ENCODE results near the gene SLC26A1. TPM values are rescaled to one million over a fixed set of nuclear protein-coding genes. Genes with fewer than 3 reads are reported as not detected.

SLC26A1 gene
- total and polyA plus RNA-seq, 2 of the 13 experiments (the other 11 are each of a cell fraction or from before 2014, with no cell fraction given): 5.4 to 22.9 TPM

GRCh38 chr4:992297-993110 lies 700 bp downstream of the SLC26A1 start (continued):
- TF ChIP-seq, protein P1, sequence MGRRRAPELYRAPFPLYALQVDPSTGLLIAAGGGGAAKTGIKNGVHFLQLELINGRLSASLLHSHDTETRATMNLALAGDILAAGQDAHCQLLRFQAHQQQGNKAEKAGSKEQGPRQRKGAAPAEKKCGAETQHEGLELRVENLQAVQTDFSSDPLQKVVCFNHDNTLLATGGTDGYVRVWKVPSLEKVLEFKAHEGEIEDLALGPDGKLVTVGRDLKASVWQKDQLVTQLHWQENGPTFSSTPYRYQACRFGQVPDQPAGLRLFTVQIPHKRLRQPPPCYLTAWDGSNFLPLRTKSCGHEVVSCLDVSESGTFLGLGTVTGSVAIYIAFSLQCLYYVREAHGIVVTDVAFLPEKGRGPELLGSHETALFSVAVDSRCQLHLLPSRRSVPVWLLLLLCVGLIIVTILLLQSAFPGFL (CRISPR knock-in tag; IDR thresholded peaks at IDR 0.05): no peak
- no peak for TF ChIP-seq ZNF138 (CRISPR knock-in tag; IDR thresholded peaks at IDR 0.05; ENCODE audit: low read depth)
- peak; percentile 49; the same call in 1 of the 2 replicates for TF ChIP-seq PCBP1 (IDR thresholded peaks at IDR 0.05; ENCODE audit: borderline replicate concordance, low read depth, low read length)
- TF ChIP-seq EHMT2 (IDR thresholded peaks at IDR 0.05; ENCODE audit: borderline replicate concordance, low read depth, low read length): no peak
- peak; percentile 50; the same call in 1 of the 2 replicates for TF ChIP-seq TSC22D2 (CRISPR knock-in tag; IDR thresholded peaks at IDR 0.05; ENCODE audit: borderline replicate concordance)
- no peak for TF ChIP-seq ZNF850 (CRISPR knock-in tag; conservative IDR thresholded peaks at IDR 0.05)
- TF ChIP-seq ZSCAN29 (CRISPR knock-in tag; conservative IDR thresholded peaks at IDR 0.05): peak; percentile 75
- peak; percentile 92 for TF ChIP-seq HDAC1 (CRISPR knock-in tag; IDR thresholded peaks at IDR 0.05)
- no peak; the same call in 1 of the 2 replicates for TF ChIP-seq ZNF34 (CRISPR knock-in tag; IDR thresholded peaks at IDR 0.05; ENCODE audit: borderline replicate concordance)
- no peak for TF ChIP-seq THAP8 (CRISPR knock-in tag; IDR thresholded peaks at IDR 0.05; ENCODE audit: borderline replicate concordance)
- peak; percentile 48; the same call in 1 of the 2 replicates for TF ChIP-seq GZF1 (CRISPR knock-in tag; IDR thresholded peaks at IDR 0.05)
- peak; percentile 94 for TF ChIP-seq RELA (CRISPR knock-in tag; IDR thresholded peaks at IDR 0.05)
- no peak for TF ChIP-seq PCBP2 (optimal IDR thresholded peaks at IDR 0.05; ENCODE audit: low read depth, low read length, poor library complexity, severe bottlenecking)
- no peak for TF ChIP-seq ZNF879 (CRISPR knock-in tag; IDR thresholded peaks at IDR 0.05)
- peak; percentile 71; the same call in 1 of the 2 replicates for TF ChIP-seq RFXANK (CRISPR knock-in tag; IDR thresholded peaks at IDR 0.05)
- no peak for TF ChIP-seq BRD4 (CRISPR knock-in tag; IDR thresholded peaks at IDR 0.05)
- no peak for TF ChIP-seq TBP (CRISPR knock-in tag; IDR thresholded peaks at IDR 0.05)
- TF ChIP-seq EED (CRISPR knock-in tag; IDR thresholded peaks at IDR 0.05): no peak
- peak; percentile 92 for TF ChIP-seq TARDBP (CRISPR knock-in tag; IDR thresholded peaks at IDR 0.05)
- no peak for TF ChIP-seq ZNF839 (CRISPR knock-in tag; IDR thresholded peaks at IDR 0.05; ENCODE audit: borderline replicate concordance)
- TF ChIP-seq MXI1 (IDR thresholded peaks at IDR 0.05; ENCODE audit: borderline replicate concordance, low read depth, low read length): peak; percentile 92; the same call in 1 of the 3 replicates
- TF ChIP-seq GRHL1 (CRISPR knock-in tag; conservative IDR thresholded peaks at IDR 0.05): no peak
- 0 out of 2 replicates have a peak, but pooled peaks have one; percentile 21 for TF ChIP-seq ZMYM4 (CRISPR knock-in tag; IDR thresholded peaks at IDR 0.05)
- TF ChIP-seq ZNF367 (CRISPR knock-in tag; IDR thresholded peaks at IDR 0.05; ENCODE audit: borderline replicate concordance): no peak
- no peak for TF ChIP-seq ZNF503 (CRISPR knock-in tag; IDR thresholded peaks at IDR 0.05)
- peak; percentile 48; the same call in 1 of the 2 replicates for TF ChIP-seq PHF8 (CRISPR knock-in tag; IDR thresholded peaks at IDR 0.05)

All from HepG2 (cell line).